Endometrium (tissue), 2 donors: ENCODE measurements around the gene ARHGAP42.
"Not testable (repeated sequence)": the region's sequence is repeated elsewhere in the genome, so short reads cannot be mapped to it uniquely, and the experiment has no call there.

Source experiments
- FAIRE-seq: peaks from 2 replicates; lab custom pipeline; 2012; peaks lifted over from hg19 to GRCh38; lab: Jason Lieb, UNC
- donor health status: control.
- donor health status: control.

ARHGAP42 gene

GRCh38 chr11:100687054-100687629 lies at the start of gene ARHGAP42:
Gene ARHGAP42, plus strand, starts transcription at chr11:100687288. Its CDS starts 391 bp downstream, at chr11:100687679.
- FAIRE-seq: no peak

DNA sequence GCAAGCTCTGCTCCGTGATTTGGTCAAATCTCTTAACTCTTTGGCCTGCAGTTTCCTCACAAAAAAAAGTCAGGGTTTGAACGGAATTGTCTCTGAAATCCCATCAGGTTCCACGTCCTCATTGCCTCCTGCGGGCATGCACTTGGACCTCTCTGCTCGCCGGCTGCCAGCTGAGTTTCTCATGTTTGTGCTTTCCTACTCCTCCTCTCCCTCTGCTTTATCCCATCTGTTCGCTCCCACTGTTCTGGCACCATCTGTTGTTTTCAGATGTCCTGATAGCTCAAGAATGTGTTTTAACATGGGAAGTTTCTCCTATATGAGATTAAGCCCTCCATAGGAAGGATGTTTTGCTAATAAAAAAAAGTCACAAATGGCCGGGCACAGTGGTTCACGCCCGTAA lies 49.4 kb upstream of the ARHGAP42 start:
- FAIRE-seq: no peak

DNA sequence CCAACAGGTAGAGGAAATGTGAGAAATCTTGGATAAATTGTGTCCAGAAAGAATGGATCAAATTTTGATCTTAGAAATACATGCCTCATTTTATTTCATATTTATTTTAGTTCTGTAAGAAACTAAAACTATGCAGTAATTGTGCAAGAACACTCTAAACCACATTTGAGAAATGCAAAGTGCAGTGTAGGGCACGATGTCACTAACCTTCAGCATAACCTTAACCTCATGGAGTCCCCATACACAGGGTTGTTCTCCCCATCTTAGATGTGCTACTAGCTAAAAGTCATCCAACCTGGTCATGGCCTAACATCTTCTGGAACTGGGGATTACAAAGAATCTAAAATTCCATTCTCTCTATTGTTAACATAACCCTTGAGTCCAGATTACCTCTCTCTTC lies 48.4 kb upstream of the ARHGAP42 start:
- no peak for FAIRE-seq

DNA sequence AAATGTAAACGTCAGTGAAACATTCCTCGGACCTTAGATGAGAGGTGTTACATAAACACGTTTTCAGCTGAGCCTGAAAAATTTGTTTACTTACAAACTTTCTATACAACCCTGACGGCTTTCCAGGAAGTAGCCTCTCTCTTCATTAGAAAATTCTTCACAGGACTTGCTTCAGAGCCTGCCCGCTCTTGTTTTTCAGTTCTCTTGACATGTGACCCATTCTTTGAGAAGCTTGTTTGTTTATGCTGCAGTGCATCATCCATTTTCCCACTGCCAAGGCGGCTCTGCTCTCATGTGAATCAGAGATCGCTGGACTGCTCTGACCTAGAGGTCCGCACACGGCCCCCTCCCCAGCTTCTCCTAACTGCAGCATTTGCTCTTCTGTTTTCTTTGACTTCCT lies 47.9 kb upstream of the ARHGAP42 start:
- FAIRE-seq: peak; percentile 43

DNA sequence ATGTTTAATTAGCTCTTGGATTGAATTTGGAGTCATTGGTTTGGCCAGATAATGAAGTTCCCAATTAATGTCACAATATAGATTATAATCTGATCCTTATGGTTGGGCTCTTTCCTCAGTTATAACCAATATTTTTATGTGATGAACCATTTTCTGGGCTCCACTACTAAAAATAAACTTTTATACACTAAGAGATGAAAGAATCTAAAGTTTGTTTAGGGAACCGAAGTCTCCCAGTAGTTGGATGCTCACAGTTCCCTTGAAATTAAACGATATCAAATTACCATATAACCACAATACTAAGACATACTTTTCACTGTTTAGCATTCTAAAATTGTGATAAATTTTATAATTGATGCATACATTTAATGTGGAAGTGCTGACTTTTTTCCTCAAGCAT lies 47.0 kb upstream of the ARHGAP42 start:
- FAIRE-seq: no peak

- FAIRE-seq: no peak
Measured at GRCh38 chr11:100640646-100641045, 46.4 kb upstream of the ARHGAP42 start.

GRCh38 chr11:100641456-100641855 lies 45.6 kb upstream of the ARHGAP42 start:
- FAIRE-seq: no peak

DNA sequence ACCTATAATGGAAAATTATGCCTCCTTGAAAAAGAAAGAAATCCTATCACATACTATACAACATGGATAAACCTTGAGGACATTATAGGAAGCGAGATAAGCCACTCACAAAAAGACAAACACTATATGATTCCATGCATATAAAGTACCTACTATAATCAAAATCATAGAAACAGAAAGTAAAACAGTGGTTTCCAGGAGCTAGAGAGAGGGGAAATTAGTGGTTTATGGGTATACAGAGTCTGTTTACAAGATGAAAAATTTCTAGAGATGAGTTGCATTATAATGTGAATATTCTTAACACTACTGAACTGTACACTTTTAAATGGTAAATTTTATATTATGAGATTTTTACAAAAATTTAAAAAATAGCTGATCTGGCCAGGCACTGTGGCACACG lies 40.5 kb upstream of the ARHGAP42 start:
- no peak for FAIRE-seq

- FAIRE-seq: no peak
Measured at GRCh38 chr11:100647861-100648260, 39.2 kb upstream of the ARHGAP42 start.

DNA sequence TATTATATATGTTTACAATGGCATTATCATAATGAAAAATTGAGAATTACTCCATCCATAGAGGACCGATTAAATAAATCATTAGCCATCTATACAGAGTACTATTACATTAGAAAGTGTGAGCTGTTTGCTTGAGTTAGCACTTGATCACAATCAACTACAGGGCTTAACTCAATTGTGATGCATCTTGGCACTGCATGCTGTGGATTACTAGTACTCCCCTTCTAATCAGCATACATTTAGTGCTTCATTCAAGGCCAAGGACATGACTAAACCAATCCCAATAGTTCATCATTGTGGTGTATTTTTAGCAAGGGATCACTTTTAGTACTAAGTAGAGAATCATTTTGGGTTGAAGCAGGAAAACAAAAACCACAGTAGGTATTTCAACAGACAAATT lies 23.5 kb upstream of the ARHGAP42 start:
- no peak for FAIRE-seq

- no peak for FAIRE-seq
Measured at GRCh38 chr11:100663996-100664395, 23.1 kb upstream of the ARHGAP42 start.

- FAIRE-seq: not testable (repeated sequence)
Measured at GRCh38 chr11:100666816-100667215, 20.3 kb upstream of the ARHGAP42 start.

DNA sequence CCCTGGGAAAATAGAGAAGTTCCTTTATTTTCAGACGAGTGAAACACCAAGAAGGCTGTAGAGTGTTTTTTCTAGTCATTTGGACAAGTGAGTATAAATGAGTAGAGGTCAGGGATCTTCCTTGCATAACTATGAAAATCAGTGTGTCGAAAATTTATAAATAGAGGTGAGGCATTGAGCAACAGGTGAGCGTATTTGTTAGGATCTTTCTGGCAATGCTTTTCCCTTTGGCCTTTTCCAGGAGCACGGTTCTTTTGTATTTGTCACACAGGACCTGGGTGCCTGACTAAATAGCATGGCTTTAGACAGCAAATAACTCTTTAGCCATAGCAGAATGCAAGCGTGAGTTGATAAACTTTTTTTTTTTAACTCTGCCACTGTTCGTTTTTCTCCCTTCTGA lies 19.6 kb upstream of the ARHGAP42 start:
- no peak for FAIRE-seq

DNA sequence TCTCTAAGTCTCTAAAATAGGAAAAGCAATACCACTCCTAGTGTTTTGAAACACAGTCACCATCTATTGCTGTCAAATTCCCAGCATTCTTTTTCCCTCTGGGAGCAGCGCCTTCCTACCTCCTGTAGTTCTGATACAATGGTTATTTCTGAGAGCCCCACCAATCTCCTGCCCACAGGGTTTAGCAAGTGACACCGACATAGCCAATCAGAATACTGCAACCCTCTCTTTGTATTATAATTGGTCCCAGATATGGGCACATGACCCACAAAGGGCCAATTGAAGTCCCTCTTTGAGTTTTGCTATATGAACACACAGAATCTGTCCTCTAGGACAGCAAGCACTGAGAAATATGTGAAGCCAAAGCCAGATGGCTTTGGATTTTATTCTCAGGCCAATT lies 16.9 kb upstream of the ARHGAP42 start:
- no peak for FAIRE-seq

DNA sequence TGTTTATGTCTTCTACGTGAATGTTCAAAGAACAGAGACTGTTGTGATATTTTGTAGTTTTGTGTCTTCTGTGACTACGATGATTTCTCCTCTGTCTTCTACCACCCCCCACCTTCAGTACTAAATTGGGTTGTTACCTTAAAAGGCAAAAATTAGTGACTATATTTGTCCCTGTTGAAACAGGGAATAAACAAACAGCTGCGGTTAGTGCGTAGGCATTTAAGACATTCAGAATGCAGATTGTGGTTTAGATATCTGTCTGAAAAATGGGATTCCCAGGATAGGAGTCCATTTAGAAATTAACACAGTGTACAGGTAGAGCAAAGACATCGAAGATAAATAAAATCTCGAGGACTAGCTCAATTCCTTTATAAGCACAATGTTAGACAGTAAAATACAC lies 15.6 kb upstream of the ARHGAP42 start:
- FAIRE-seq: no peak

DNA sequence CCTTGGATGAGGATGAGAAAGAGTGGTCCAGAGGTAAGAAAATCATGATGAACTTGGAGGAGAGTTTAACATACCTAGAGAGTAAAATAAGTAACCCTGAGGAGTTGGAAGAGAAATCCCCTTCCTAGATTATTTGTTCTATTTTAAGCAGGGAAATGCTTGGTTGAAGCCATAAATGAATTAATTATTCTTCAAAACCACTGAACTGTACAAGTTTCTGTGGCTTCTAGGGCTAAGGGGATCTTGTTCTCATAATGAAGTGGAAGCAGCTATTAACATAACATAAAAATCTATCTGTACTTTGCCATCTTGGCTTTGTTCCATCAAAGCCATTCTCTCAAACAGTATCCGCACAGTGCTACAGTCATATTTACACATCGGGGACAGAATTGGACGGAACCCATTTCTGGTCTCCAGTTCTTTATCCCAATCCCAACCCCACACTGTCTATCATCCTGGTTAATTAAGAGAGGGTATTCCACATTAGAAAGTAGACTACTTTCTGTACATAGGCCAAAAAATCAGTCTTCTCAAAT lies 14.5 kb upstream of the ARHGAP42 start:
- no peak for FAIRE-seq

DNA sequence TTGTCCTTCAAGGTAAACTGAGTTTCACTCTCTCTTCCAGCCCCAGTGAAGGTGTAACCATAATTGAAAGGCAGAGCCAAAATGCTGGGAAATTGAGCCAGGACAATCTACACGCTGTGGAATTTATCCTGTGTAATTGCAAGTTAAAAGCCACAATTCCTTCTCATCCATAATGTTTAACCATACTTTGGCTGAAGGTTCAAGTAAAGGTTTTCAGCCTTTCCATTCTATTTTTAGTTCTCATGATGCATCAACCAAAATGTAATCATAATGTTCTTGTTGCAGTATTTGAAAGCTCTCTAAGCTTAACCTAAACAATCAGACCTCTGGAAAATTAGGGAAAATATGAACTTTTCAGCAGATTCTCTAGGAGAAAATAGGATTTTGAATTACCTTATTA lies 14.0 kb upstream of the ARHGAP42 start:
- FAIRE-seq: no peak

DNA sequence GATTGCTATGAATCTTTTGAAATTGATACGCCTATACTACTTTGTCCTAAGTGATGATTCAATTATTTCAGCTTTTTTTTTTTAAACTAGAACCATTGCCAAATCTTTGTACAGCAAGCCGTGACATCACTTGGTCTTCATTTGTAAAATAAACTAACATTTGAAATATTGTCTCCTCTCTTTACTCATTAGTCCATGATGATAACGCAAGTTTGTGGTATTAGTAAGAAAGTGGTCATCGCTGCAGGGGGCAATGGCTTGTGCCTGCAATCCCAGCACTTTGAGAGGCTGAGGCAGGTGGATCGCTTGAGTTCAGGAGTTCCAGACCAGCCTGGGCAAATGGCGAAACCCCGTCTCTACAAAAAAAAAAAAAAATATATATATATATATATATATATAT lies 12.9 kb upstream of the ARHGAP42 start:
- no peak for FAIRE-seq

DNA sequence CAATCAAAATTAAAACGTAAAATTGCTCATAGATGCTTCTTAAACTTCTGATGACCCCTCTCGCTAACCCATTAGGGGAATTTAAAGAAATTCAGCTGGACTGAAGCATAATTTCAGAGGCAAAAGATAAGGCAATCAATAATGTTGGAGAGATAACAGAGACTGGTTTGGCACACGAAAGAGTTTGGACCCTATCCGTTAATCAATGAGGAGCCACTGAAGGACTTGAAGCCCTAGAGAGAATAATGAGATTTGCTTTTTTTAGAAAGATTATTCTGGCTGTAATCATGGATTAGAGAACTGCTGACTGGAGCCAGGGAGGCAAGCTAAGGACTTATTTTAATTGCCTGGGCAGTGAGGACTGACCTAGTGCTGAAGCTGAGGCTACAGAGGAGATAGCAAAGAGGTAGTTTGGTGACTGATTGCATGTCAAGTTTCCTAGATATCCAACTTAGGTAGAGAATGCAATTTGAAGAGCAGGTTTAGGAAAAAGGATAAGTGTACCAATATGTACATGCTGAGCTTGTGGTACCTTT lies 11.9 kb upstream of the ARHGAP42 start:
- no peak for FAIRE-seq

GRCh38 chr11:100676901-100677300 lies 10.2 kb upstream of the ARHGAP42 start:
- no peak for FAIRE-seq

- FAIRE-seq: no peak
Measured at GRCh38 chr11:100677796-100678195, 9.3 kb upstream of the ARHGAP42 start.

GRCh38 chr11:100680070-100680469 lies 7.0 kb upstream of the ARHGAP42 start:
- no peak for FAIRE-seq

DNA sequence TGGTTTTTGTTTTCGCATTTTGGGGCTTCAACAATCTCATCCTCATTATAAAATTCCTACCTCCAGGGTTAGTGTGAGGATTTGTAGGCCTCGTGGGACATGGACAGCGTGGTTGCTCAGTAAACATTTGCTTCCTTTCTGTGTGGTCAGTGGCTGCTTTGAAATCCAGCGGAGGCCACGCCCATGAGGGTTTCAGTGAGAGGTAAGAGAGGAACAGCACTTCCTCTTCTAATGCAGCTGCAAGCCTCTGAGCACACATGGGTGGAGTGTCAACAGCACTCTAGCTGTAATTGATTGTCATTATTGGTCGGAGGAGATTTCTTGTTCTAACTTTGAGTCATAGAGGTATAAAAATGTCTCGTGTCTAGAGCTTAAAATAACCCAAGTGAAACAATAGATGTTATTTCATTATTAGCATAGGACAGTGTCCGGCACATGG lies 6.0 kb upstream of the ARHGAP42 start:
- no peak for FAIRE-seq

GRCh38 chr11:100682247-100682969 lies 4.7 kb upstream of the ARHGAP42 start:
- FAIRE-seq: peak; percentile 78
